ENCODE data around the gene SLC34A2. TPM values are rescaled to one million over a fixed set of nuclear protein-coding genes. Genes with fewer than 3 reads are reported as not detected.

The SLC34A2 gene
- total and polyA plus RNA-seq, 2 of the 8 experiments (the other 6 are each of a cell fraction or from before 2014, with no cell fraction given) = 2.2 to 2.9 TPM

- ChIA-PET CTCF (ENCODE audit: partially characterized antibody) (no interaction called here), POLR2A (ENCODE audit: partially characterized antibody) (no interaction called here)
- Histone ChIP-seq H3K4me1 (replicated peaks in 1 of 4; ENCODE audit: control insufficient read depth in 3 of 4, insufficient read depth in 4 of 4, low read length in 3 of 4) (no peaks in the 10 kb centered on the region), H3K9me3 (ENCODE audit: insufficient read depth in 2 of 2, low read depth in 1 of 2, low read length in 1 of 2) (no peaks in the 10 kb centered on the region), H3K4me2 (ENCODE audit: insufficient read depth in 1 of 2, low read depth in 2 of 2, low read length in 2 of 2) (no peak overlapping the region), H3K23ac (ENCODE audit: insufficient read length) (no peak overlapping the region), H2BK5ac (ENCODE audit: low read depth, low read length) (no peak overlapping the region), H3K27ac (ENCODE audit: low read depth, low read length) (no peak overlapping the region), H3K56ac (replicated peaks; ENCODE audit: insufficient read length, low read depth, low read length) (no peak overlapping the region), H2BK15ac (ENCODE audit: low read length) (0 out of 2 replicates have a peak overlapping the region, but pooled peaks have one; percentile 8), H2BK120ac (replicated peaks; ENCODE audit: low read depth, low read length) (no peak overlapping the region), H2BK20ac (ENCODE audit: low read length) (no peak overlapping the region), H3K18ac (ENCODE audit: extremely low read depth, low read length) (no peak overlapping the region), H3K79me1 (ENCODE audit: low read depth, low read length) (no peaks in the 10 kb centered on the region), H2AK5ac (ENCODE audit: low read depth, low read length) (no peak overlapping the region), H4K91ac (replicated peaks; ENCODE audit: insufficient read length, low read length) (no peak overlapping the region), H4K8ac (ENCODE audit: extremely low read depth, insufficient read depth, low read length) (no peak overlapping the region), H2BK12ac (ENCODE audit: low read depth, low read length) (no peak overlapping the region), H3K4ac (replicated peaks; ENCODE audit: insufficient read length, low read depth, low read length) (no peak overlapping the region), H3K36me3 (ENCODE audit: control insufficient read depth in 2 of 4, insufficient read depth in 4 of 4, low read length in 3 of 4) (no peaks in the 10 kb centered on the region), H3K27me3 (replicated peaks in 1 of 4; ENCODE audit: control insufficient read depth in 3 of 4, extremely low read depth in 1 of 4, insufficient read depth in 3 of 4, low read length in 3 of 4) (no peaks in the 10 kb centered on the region), H3K79me2 (ENCODE audit: control insufficient read depth in 1 of 2, insufficient read depth in 2 of 2, low read length in 2 of 2) (no peaks in the 10 kb centered on the region), H2AFZ (ENCODE audit: low read length) (no peak overlapping the region), H3K14ac (ENCODE audit: insufficient read length) (no peak overlapping the region), H3K9ac (replicated peaks in 1 of 4; ENCODE audit: extremely low read depth in 1 of 4, low read depth in 3 of 4, low read length in 3 of 4) (no peak overlapping the region), H4K5ac (ENCODE audit: insufficient read length, low read depth, low read length) (no peak overlapping the region), H3K4me3 (ENCODE audit: extremely low read depth in 1 of 4, insufficient read depth in 2 of 4, low read depth in 3 of 4, low read length in 4 of 4) (no peak overlapping the region), H4K20me1 (replicated peaks in 1 of 2; ENCODE audit: control insufficient read depth in 1 of 2, insufficient read depth in 2 of 2, low read length in 2 of 2) (no peaks in the 10 kb centered on the region), H3K23me2 (ENCODE audit: low read depth, low read length) (no peaks in the 10 kb centered on the region)
- DNase-seq (ENCODE audit: low read depth in 1 of 2, low spot score in 2 of 2) = no peak
- FAIRE-seq = no peak
- WGBS, 2 experiments (ENCODE audit: extremely low coverage in 1 of 2, insufficient coverage in 1 of 2, insufficient read length in 1 of 2, insufficient replicate concordance in 2 of 2, low coverage in 1 of 2, low lambda C conversion rate in 2 of 2, missing lambda C conversion rate in 1 of 2) = 93% methylated on average over 9 of the region's 9 CpGs; no CpG with 5 or more reads in 1 of the 2 experiments
- TF ChIP-seq TCF12 (IDR thresholded peaks at IDR 0.05; ENCODE audit: low read depth, low read length) (no peak), SIN3A (conservative IDR thresholded peaks at IDR 0.05 in 1 of 2, IDR thresholded peaks at IDR 0.05 in 1 of 2; ENCODE audit: low read depth in 1 of 2, low read length in 2 of 2) (no peak), RAD21 (IDR thresholded peaks at IDR 0.05 in 1 of 2, conservative IDR thresholded peaks at IDR 0.05 in 1 of 2; ENCODE audit: low read depth in 2 of 2, low read length in 2 of 2) (no peak), KDM5A (IDR thresholded peaks at IDR 0.05; ENCODE audit: low read length) (no peak), NRF1 (IDR thresholded peaks at IDR 0.05; ENCODE audit: low read depth, low read length) (no peak), USF2 (IDR thresholded peaks at IDR 0.05; ENCODE audit: low read length) (no peak), TAF7 (optimal IDR thresholded peaks at IDR 0.05; ENCODE audit: borderline replicate concordance, low read depth, low read length) (no peak), HDAC6 (IDR thresholded peaks at IDR 0.05; ENCODE audit: low read depth, low read length) (no peak), JUND (IDR thresholded peaks at IDR 0.05; ENCODE audit: low read length) (no peak), RFX5 (IDR thresholded peaks at IDR 0.05; ENCODE audit: borderline replicate concordance, low read depth, low read length) (no peak), KDM4A (IDR thresholded peaks at IDR 0.05; ENCODE audit: low read depth, low read length, severe bottlenecking) (no peak), ASH2L (IDR thresholded peaks at IDR 0.05; ENCODE audit: low read length) (no peak)
Observed at GRCh38 chr4:25727711-25728493, 72.3 kb downstream of the SLC34A2 start.

Measured in H1 (cell line).